HG03575 (cell line): Measurements from ENCODE around the gene LUC7L2.
"Not testable (repeated sequence)": the region's sequence is repeated elsewhere in the genome, so short reads cannot be mapped to it uniquely, and the experiment has no call there.

ENCODE experiments used
- ATAC-seq: cut with Tn5 transposase; IDR thresholded peaks from one replicate; pipeline ENCODE4 v1.9.1; 2021; ENCODE audit not compliant: unreplicated experiment, insufficient number of reproducible peaks, low FRiP score; ENCODE audit errors: extremely low read depth

Gene LUC7L2

GRCh38 chr7:139389091-139389490 lies 29.4 kb downstream of the LUC7L2 start:
- no peak for ATAC-seq

GRCh38 chr7:139389774-139390173 lies 30.1 kb downstream of the LUC7L2 start:
- ATAC-seq, result no peak

- ATAC-seq, result no peak
Observed at GRCh38 chr7:139393621-139394211, 34.0 kb downstream of the LUC7L2 start.

DNA sequence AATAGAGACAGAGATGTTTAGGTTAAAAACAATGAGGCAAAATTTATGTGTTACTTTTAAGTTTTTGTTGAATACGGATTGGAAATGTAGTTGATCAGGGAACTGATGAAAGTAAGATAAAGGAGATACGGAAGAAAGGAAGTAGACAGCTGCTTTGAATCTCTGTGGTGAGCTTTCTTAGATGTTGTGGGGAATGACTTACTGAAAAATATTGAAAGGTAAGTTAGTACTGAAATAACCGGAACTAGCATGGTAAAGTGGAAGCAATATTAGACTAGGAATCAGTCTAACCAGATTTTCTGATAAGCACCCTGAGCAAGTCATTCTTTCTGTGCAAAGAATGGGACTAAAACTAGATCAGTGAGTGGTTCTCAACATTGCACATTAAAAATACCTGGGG lies 34.8 kb downstream of the LUC7L2 start:
- ATAC-seq, result no peak

DNA sequence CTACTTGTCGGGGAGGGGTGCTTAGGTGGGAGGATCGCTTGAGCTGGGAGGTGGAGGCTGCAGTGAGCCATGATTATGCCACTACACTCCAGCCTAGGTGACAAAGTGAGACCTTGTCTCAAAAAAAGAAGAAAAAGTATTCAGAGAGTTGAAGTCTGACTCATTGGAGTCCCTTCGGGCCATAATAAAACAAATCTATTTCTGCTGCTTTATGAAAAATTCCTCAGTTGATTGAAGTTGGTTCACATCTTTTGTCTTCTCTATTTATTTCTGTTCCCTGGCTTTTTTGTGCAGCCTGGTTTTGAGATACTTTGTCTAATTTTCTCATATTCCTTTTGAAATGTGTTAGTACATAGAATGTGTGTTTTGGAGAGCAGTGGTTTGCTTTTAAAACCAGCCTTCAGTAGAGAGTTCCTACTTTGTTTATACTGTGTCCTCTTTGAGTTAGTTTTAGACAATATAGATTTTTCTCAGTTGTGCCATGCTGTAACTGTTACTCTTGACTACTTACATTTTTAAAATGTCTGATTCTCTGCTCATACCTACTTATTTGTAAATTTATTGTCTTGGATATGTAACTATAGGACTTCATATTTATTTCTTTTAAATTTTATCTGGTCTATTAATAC lies 36.7 kb downstream of the LUC7L2 start:
- ATAC-seq, result no peak

DNA sequence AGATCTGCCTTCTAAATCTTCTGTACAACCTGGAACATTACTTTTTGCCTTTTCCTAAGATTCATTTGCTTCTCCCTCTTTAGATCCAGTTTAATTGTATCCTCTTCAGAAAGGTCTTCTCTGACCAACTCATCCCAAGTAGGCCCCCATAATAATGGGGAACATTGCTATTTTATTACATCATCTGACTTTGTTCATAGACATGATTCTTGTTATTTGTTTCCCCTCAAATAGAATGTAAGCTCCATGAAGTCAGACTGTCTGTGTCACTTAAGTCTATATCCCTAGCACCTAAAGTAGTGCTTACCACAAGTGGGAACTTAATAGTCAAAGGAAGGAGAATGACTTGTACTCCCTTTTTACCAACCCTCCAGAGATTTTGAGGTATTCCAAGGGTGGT lies 37.5 kb downstream of the LUC7L2 start:
- no peak for ATAC-seq

- ATAC-seq, result no peak
Observed at GRCh38 chr7:139403601-139404000, 43.9 kb downstream of the LUC7L2 start.

DNA sequence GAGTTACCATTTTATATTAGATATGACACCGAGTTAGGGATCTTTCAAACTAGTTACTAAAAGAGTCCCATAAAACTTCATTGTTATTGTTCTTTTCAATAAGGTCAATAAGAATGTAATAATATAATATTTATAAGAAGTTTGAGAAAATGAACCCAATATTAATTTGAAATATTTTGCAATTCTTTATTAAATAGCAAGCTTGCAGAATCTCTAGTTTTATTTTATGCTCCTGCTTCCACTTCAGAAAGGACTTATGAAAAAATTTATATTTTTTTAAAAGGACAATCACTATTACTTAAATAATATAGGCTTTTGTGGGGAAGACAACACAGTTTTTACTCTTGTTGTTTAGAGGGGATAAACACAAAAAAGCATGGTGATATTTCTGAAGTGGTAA lies 47.9 kb downstream of the LUC7L2 start:
- no peak for ATAC-seq

- not testable (repeated sequence) for ATAC-seq
Observed at GRCh38 chr7:139414743-139415402, 55.2 kb downstream of the LUC7L2 start.

DNA sequence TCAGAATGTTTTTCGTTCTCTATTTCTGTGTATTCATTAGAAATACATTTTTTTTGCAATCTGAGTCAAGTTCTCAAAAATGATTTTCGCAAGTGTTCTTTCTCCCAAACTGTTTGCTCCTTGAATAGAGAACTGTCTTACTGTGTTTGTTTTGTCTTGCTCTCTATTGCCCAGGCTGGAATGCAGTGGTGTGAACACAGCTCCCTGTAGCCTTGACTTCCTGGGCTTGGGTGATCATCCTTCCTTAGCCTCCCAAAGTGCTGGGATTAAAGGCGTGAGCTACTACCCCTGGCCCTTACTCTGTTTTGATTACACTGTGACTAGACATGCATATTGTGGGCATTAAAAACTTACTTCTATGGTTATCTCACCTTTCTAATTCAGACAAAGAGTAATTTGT lies 56.7 kb downstream of the LUC7L2 start:
- no peak for ATAC-seq

DNA sequence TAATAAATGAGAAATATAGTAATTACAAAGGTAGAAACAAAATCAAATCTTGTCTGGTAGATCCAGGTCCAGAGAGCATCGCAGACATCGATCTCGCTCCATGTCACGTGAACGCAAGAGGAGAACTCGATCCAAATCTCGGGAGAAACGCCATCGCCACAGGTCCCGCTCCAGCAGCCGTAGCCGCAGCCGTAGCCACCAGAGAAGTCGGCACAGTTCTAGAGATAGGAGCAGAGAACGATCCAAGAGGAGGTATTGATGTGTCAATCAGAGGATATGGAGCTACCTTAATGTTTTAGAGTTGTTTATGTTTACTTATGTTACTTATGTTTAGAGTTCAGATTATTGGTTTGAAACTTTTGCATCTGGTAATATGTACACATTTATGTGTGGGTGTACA lies 57.8 kb downstream of the LUC7L2 start:
- ATAC-seq, result no peak

DNA sequence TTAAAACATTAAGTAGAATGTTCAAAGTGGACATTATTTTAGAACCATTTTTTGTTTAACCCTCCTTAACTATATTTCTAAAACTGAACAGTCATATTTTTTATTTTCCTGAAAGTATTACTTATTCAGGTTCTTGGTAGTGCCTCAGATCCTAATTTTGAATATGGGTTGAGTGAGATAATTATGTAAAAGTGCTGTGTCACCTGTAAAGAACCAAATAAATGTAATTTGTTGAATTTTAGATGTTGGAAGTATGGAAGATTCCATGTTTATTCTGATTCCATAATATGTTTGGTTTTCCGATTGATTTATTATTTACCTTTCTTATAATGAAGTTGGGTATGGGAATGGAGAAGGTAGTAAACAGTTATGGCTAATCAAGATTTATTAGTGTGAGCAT lies 61.4 kb downstream of the LUC7L2 start:
- no peak for ATAC-seq

- ATAC-seq, result no peak
Observed at GRCh38 chr7:139422126-139422525, 62.4 kb downstream of the LUC7L2 start.

GRCh38 chr7:139423091-139423490 lies 63.4 kb downstream of the LUC7L2 start:
- ATAC-seq, result no peak

DNA sequence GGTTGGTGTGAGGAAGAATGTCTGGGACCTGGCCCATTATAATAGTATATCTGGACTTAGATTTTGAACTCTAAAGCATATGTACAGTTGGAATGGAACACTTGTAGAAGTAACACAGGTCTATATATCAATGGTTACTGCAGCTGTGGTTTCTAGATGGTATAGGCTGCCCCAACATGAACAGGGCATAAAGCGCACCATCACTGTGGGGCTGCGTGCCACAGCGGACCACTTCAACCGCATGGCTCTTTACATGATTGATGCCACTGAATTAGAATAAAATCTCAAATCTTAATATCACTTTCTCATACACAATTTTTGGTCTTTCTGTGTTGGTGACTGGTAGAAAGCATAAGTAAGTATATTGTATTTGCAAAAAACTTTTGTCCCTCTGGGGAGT lies 64.3 kb downstream of the LUC7L2 start:
- no peak for ATAC-seq

GRCh38 chr7:139425701-139426100 lies 66.0 kb downstream of the LUC7L2 start:
- ATAC-seq, result not testable (repeated sequence)

DNA sequence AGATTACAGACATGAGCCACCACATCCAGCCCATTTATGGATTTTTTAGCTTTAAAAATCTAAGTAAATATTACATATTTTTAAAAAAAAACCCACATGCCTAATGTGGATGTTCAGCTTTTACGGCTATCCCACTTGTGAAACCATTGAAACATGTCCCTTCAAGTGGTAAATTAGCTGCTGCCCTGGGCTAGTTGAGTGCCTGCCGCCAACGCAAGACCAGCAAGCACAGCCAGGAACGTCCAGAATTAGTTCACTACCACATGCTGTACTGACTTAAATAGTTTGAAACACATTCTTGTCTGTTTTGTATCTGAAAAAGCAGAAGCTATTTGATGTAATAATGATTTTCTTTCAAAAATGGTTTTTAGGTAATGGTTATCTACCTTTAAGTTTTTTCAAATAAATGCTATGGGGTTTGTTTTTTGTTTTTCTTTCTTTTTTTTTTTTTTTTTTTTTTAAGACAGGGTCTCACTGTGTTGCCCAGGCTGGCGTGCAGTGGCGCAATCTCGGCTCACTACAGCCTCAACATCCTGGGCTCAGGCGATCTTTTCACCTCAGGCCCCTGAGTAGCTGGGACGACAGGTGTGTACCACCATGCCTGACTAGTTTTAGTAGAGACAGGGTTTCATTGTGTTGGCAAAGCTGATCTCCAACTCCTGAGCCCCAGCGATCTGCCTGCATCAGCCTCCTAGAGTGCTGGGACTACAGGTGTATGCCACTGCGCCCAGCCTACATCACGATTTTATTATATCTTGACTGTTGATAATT lies 66.7 kb downstream of the LUC7L2 start:
- no peak for ATAC-seq

DNA sequence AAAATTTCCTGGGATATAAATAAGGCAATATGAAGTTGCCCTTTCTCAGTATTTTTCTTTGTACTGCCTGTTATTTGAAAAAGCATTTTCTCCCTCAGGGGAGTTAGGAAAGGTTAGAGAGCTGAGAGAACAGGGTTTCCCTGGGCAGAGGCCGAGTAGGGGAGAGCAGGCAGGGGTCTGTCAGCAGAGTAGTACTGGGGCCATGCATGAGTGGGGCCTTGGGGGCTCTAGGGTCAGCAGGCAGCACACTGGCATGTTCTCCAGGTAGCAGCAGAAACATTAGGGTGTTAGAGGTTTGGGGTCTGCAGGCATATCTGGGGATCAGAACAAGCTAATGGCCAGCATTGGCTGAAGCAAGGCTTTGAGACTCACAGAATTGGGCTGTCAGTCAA lies 67.3 kb downstream of the LUC7L2 start:
- ATAC-seq, result no peak

GRCh38 chr7:139427788-139428187 lies 68.1 kb downstream of the LUC7L2 start:
- ATAC-seq, result no peak

DNA sequence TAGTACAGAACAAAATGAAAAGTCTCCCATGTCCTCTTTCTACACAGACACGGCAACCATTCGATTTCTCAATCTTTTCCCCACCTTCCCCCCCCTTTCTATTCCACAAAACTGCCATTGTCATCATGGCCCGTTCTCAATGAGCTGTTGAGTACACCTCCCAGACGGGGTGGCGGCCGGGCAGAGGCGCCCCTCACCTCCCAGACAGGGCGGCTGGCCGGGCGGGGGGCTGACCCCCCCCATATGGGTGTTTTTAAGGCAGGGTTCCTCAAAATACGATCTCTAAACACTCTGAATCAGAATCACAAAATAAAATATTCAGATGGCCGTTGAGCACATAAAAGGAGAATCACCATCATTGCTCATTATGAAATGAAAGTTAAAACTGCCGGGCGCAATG lies 70.0 kb downstream of the LUC7L2 start:
- not testable (repeated sequence) for ATAC-seq
